ENCODE data around the gene NIPSNAP2. TPM values are rescaled to one million over a fixed set of nuclear protein-coding genes. Genes with fewer than 3 reads are reported as not detected.
A peak's percentile ranks its signal among the peaks of the same experiment; 100 is the strongest.

The NIPSNAP2 gene
- total and polyA plus RNA-seq, 2 experiments from 2014 or later: 97.7 to 207 TPM

- Histone ChIP-seq H3K4me1 (ENCODE audit: low read depth) (peaks cover 9% of the 10 kb centered on the region), H3K36me3 (no peaks in the 10 kb centered on the region), H3K27ac (peak overlapping the region; percentile 48), H3K27me3 (no peaks in the 10 kb centered on the region), H3K9me3 (ENCODE audit: low read depth) (no peaks in the 10 kb centered on the region), H3K4me3 (no peak overlapping the region)
- TF ChIP-seq CTCF (IDR thresholded peaks at IDR 0.05; ENCODE audit: low read depth, low read length): no peak
- no peak for DNase-seq (ENCODE audit: low read depth in 1 of 2, low spot score in 1 of 2)
Observed at GRCh38 chr7:55970561-55970960, 6.2 kb downstream of the NIPSNAP2 start.

GRCh38 chr7:55970978-55971377 is 6.6 kb downstream of the NIPSNAP2 start:
- Histone ChIP-seq H3K4me1 (ENCODE audit: low read depth) (peaks cover 6% of the 10 kb centered on the region), H3K27ac (peak overlapping the region; percentile 48), H3K9me3 (ENCODE audit: low read depth) (no peaks in the 10 kb centered on the region), H3K36me3 (no peaks in the 10 kb centered on the region), H3K4me3 (no peak overlapping the region), H3K27me3 (no peaks in the 10 kb centered on the region)
- DNase-seq (ENCODE audit: low read depth in 1 of 2, low spot score in 1 of 2): no peak
- TF ChIP-seq CTCF (IDR thresholded peaks at IDR 0.05; ENCODE audit: low read depth, low read length): no peak

DNA sequence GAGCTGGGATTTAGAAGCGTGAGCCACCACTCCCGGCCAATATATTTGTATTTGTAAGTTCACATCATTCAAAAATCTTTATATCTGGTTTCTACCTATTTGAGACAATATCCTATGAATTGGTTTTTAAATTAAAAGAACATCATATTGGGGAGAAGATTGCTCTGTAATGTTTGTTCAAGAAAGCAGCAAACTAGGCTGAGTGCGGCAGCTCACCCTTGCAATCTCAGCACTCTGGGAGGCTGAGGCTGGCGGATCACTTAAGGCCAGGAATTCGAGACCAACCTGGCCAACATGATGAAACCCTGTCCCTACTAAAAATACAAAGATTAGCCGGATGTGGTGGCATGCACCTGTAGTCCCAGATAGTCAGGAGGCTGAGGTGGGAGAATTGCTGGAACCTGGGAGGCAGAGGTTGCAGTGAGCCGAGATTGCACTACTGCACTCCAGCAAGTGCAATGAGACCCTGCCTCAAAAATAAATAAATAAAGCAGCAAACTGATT is 9.4 kb downstream of the NIPSNAP2 start:
- no peak overlapping the region for H3K27ac ChIP-seq
- TF ChIP-seq CTCF (IDR thresholded peaks at IDR 0.05; ENCODE audit: low read depth, low read length): no peak
- peaks cover 7% of the 10 kb centered on the region for H3K36me3 ChIP-seq
- H3K4me1 ChIP-seq (ENCODE audit: low read depth): peaks cover 9% of the 10 kb centered on the region
- DNase-seq (ENCODE audit: low read depth in 1 of 2, low spot score in 1 of 2): no peak
- no peaks in the 10 kb centered on the region for H3K9me3 ChIP-seq (ENCODE audit: low read depth)
- no peak overlapping the region for H3K4me3 ChIP-seq
- H3K27me3 ChIP-seq: no peaks in the 10 kb centered on the region

GRCh38 chr7:55975988-55976633 is 11.7 kb downstream of the NIPSNAP2 start:
- peak overlapping the region; percentile 61 for H3K27ac ChIP-seq
- no peak for DNase-seq (ENCODE audit: low read depth in 1 of 2, low spot score in 1 of 2)

GRCh38 chr7:55977831-55978230 is 13.4 kb downstream of the NIPSNAP2 start:
- no peak for TF ChIP-seq CTCF (IDR thresholded peaks at IDR 0.05; ENCODE audit: low read depth, low read length)
- peak overlapping the region; percentile 17 for H3K27ac ChIP-seq
- peak in 1 of 2 donors; percentile 64 for DNase-seq (ENCODE audit: low read depth in 1 of 2, low spot score in 1 of 2)
- H3K9me3 ChIP-seq (ENCODE audit: low read depth): no peaks in the 10 kb centered on the region
- H3K4me1 ChIP-seq (ENCODE audit: low read depth): peaks cover 4% of the 10 kb centered on the region
- H3K27me3 ChIP-seq: no peaks in the 10 kb centered on the region
- no peak overlapping the region for H3K4me3 ChIP-seq
- peaks cover 38% of the 10 kb centered on the region for H3K36me3 ChIP-seq

More at GRCh38 chr7:55975988-55976633, 11.7 kb downstream of the NIPSNAP2 start:
- no peaks in the 10 kb centered on the region for H3K9me3 ChIP-seq (ENCODE audit: low read depth)
- H3K27me3 ChIP-seq: no peaks in the 10 kb centered on the region
- no peak for TF ChIP-seq CTCF (IDR thresholded peaks at IDR 0.05; ENCODE audit: low read depth, low read length)
- peaks cover 4% of the 10 kb centered on the region for H3K4me1 ChIP-seq (ENCODE audit: low read depth)
- H3K4me3 ChIP-seq: no peak overlapping the region
- H3K36me3 ChIP-seq: peaks cover 20% of the 10 kb centered on the region
